GM12872 (cell line): ENCODE measurements around the gene MARCHF3.
A peak's percentile ranks its signal among the peaks of the same experiment; 100 is the strongest.

Experiments
- CTCF ChIP-seq: IDR thresholded peaks from 3 replicates; pipeline ENCODE4 v1.5.1; 2011; ENCODE audit warnings: low read depth, mild to moderate bottlenecking, low read length, moderate library complexity; ENCODE audit not compliant: insufficient read depth

Gene MARCHF3

GRCh38 chr5:127030259-127031146, at the start of gene MARCHF3:
TSS of gene MARCHF3 (minus strand) at chr5:127030558. CDS start at chr5:126918171, 112,387 bp downstream.
- peak; percentile 13; the same call in 2 of the 3 replicates for TF ChIP-seq CTCF

- no peak for TF ChIP-seq CTCF
Measured at GRCh38 chr5:127079994-127080491, 49.7 kb upstream of the MARCHF3 start.

- TF ChIP-seq CTCF: no peak
Measured at GRCh38 chr5:127077366-127077765, 47.0 kb upstream of the MARCHF3 start.

- TF ChIP-seq CTCF: no peak
Measured at GRCh38 chr5:127076315-127077129, 46.2 kb upstream of the MARCHF3 start.

GRCh38 chr5:127074466-127074865, 44.1 kb upstream of the MARCHF3 start:
- TF ChIP-seq CTCF: no peak

GRCh38 chr5:127072861-127073846, 42.8 kb upstream of the MARCHF3 start, which contains the start of gene C5orf63:
TSS of gene C5orf63 (minus strand) at chr5:127073502. CDS start at chr5:127058995, 14,507 bp downstream.
- no peak for TF ChIP-seq CTCF
